PC-3 (cell line): ENCODE results near the gene ALKBH8. TPM values are rescaled to one million over a fixed set of nuclear protein-coding genes. Genes with fewer than 3 reads are reported as not detected.

Experiments used
- ATAC-seq: fragments of 200-7000 bp; cut with Tn5 transposase; 2 replicates; pipeline ENCODE4 v1.9.1; 2020; ENCODE audit warnings: mild to moderate bottlenecking, moderate library complexity
- BruUV-seq: library from RNA; stranded (reverse); fragments of 400-500 nt; replicated peaks from 2 replicates; lab custom pipeline; 2021; lab: Mats Ljungman, UMichigan
- CTCF ChIA-PET: fragments of 300-600 bp; sonication (Branson Sonifier 250); formaldehyde crosslinking; loops from one replicate; lab custom pipeline; 2022; ENCODE audit warnings: antibody characterized with exemption; lab: Charles Lee
- POLR2A ChIA-PET: fragments of 300-600 bp; sonication (Branson Sonifier 250); formaldehyde crosslinking; loops from one replicate; lab custom pipeline; 2022; ENCODE audit warnings: antibody characterized with exemption; ENCODE audit not compliant: unreplicated experiment; lab: Charles Lee
- DNase-seq: peaks from one replicate; pipeline ENCODE4 v3.0.0-alpha.2; 2015
- H2AFZ ChIP-seq: fragments of 300-600 bp; sonication (generic); 2 replicates; pipeline ENCODE4 v1.6.0; 2016; ENCODE audit warnings: antibody characterized with exemption, low read length
- H3F3A ChIP-seq: fragments of 300-600 bp; sonication (generic); one replicate; pipeline ENCODE4 v1.6.0; 2017; ENCODE audit warnings: antibody characterized with exemption, low read length, control low read depth, mild to moderate bottlenecking; ENCODE audit not compliant: unreplicated experiment
- H3K27ac ChIP-seq: fragments of 300-600 bp; sonication (generic); 2 replicates; pipeline ENCODE4 v1.5.1; 2016; ENCODE audit warnings: mild to moderate bottlenecking, low read length
- H3K27me3 ChIP-seq: fragments of 300-600 bp; sonication (generic); 2 replicates; pipeline ENCODE4 v1.6.1; 2016; ENCODE audit warnings: low read length, mixed read lengths
- H3K36me3 ChIP-seq: fragments of 300-600 bp; sonication (generic); 2 replicates; pipeline ENCODE4 v1.6.1; 2016; ENCODE audit warnings: low read depth, mixed run types, low read length, mixed read lengths
- H3K4me1 ChIP-seq: fragments of 300-600 bp; sonication (generic); 2 replicates; pipeline ENCODE4 v1.5.1; 2016; ENCODE audit warnings: low read length; ENCODE audit not compliant: insufficient read depth
- H3K4me2 ChIP-seq: fragments of 300-600 bp; sonication (generic); 2 replicates; pipeline ENCODE4 v1.6.0; 2016; ENCODE audit warnings: low read length
- H3K4me3 ChIP-seq: fragments of 300-600 bp; sonication (generic); 2 replicates; pipeline ENCODE4 v1.5.1; 2016; ENCODE audit warnings: mild to moderate bottlenecking, low read length, mixed read lengths
- H3K79me2 ChIP-seq: fragments of 300-600 bp; sonication (generic); 2 replicates; pipeline ENCODE4 v1.6.1; 2017; ENCODE audit warnings: low read length, mixed read lengths
- H3K9ac ChIP-seq: fragments of 300-600 bp; sonication (generic); 2 replicates; pipeline ENCODE4 v1.6.0; 2016; ENCODE audit warnings: mild to moderate bottlenecking, low read length
- H3K9me2 ChIP-seq: fragments of 300-600 bp; sonication (generic); replicated peaks from 2 replicates; pipeline ENCODE4 v1.6.1; 2016; ENCODE audit warnings: mixed run types, low read length, mixed read lengths
- H3K9me3 ChIP-seq: fragments of 300-600 bp; sonication (generic); 2 replicates; pipeline ENCODE4 v1.6.1; 2016; ENCODE audit warnings: low read length, mixed read lengths
- H4K20me1 ChIP-seq: fragments of 300-600 bp; sonication (generic); 2 replicates; pipeline ENCODE4 v1.6.1; 2016; ENCODE audit warnings: low read length, mixed read lengths
- CTCF ChIP-seq: fragments of 300-600 bp; sonication (generic); conservative IDR thresholded peaks from 2 replicates; pipeline ENCODE4 v1.5.1; 2017; ENCODE audit warnings: antibody characterized with exemption, low read depth, mild to moderate bottlenecking, low read length
- EZH2 ChIP-seq: fragments of 300-600 bp; sonication (generic); IDR thresholded peaks from one replicate; pipeline ENCODE4 v1.6.1; 2017; ENCODE audit warnings: antibody characterized with exemption, mild to moderate bottlenecking, low read length; ENCODE audit not compliant: unreplicated experiment
- EZH2phosphoT487 ChIP-seq: fragments of 300-600 bp; sonication (generic); IDR thresholded peaks from 2 replicates; pipeline ENCODE4 v1.6.1; 2018; ENCODE audit warnings: mild to moderate bottlenecking, antibody characterized with exemption, low read length, borderline replicate concordance
- intact Hi-C: fragments of 100-400 bp; cut with micrococcal nuclease; formaldehyde crosslinking; loops from 2 replicates; pipeline ENCODE4 v1.9.0; 2023
- total RNA-seq: library from RNA; depleted of rRNA; stranded (reverse); fragments of >200 nt; gene quantifications from 2 replicates; pipeline ENCODE4 v1.2.3, GENCODE V29; 2014

ALKBH8 gene
- total RNA-seq, 1 experiment from 2014 or later = 14.3 TPM

- Histone ChIP-seq H3K79me2 (no peaks in the 10 kb centered on the region), H3F3A (no peaks in the 10 kb centered on the region), H3K4me3 (no peak overlapping the region), H4K20me1 (no peaks in the 10 kb centered on the region), H3K36me3 (no peaks in the 10 kb centered on the region), H3K9me2 (no peaks in the 10 kb centered on the region), H3K27ac (no peak overlapping the region), H3K9me3 (no peaks in the 10 kb centered on the region), H3K9ac (no peak overlapping the region), H2AFZ (no peak overlapping the region), H3K4me2 (no peak overlapping the region), H3K4me1 (peaks cover 17% of the 10 kb centered on the region), H3K27me3 (no peaks in the 10 kb centered on the region)
- DNase-seq (no peak), ATAC-seq (no peak)
- BruUV-seq = no TSS peak
- TF ChIP-seq CTCF (no peak), EZH2phosphoT487 (no peak), EZH2 (no peak)
- ChIA-PET POLR2A (no interaction called here), CTCF (no interaction called here)
- intact Hi-C loops = no loop called here
Observed at GRCh38 chr11:107490836-107491235, 74.7 kb downstream of the ALKBH8 start.

GRCh38 chr11:107482234-107482633, 83.3 kb downstream of the ALKBH8 start:
- H3K27ac ChIP-seq = no peak overlapping the region
- H3K9ac ChIP-seq = no peak overlapping the region
- ATAC-seq (no peak), DNase-seq (no peak)
- H4K20me1 ChIP-seq = no peaks in the 10 kb centered on the region
- no peaks in the 10 kb centered on the region for H3K4me1 ChIP-seq
- intact Hi-C loops = no loop called here
- POLR2A ChIA-PET = no interaction called here
- peaks cover 14% of the 10 kb centered on the region; the same call in 1 of the 2 replicates for H3K27me3 ChIP-seq
- TF ChIP-seq EZH2 = no peak
- TF ChIP-seq EZH2phosphoT487 = no peak
- TF ChIP-seq CTCF = no peak
- H3K9me2 ChIP-seq = no peaks in the 10 kb centered on the region
- no peak overlapping the region for H2AFZ ChIP-seq
- CTCF ChIA-PET = no interaction called here
- no TSS peak for BruUV-seq
- H3K79me2 ChIP-seq = no peaks in the 10 kb centered on the region
- H3K4me2 ChIP-seq = no peak overlapping the region
- no peaks in the 10 kb centered on the region for H3F3A ChIP-seq
- H3K4me3 ChIP-seq = no peak overlapping the region
- H3K9me3 ChIP-seq = no peaks in the 10 kb centered on the region
- H3K36me3 ChIP-seq = no peaks in the 10 kb centered on the region

DNA sequence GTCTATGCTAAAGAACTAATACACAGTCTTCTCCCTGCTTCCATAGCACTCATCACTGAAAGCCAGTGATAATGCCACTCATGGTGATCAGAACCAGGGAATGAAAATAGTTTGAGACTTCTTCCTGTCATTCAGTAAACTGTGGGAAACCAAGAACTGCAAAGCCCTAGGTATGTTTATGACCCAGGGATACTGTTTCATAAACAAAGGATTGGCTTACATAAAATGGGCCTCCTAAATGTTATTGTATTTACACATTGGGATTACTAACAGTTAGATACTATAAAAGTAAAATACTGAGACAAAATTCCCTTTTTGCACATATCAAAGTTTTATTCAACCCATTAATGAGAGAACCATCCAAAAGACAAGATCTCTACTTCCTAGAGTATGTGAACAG, 86.6 kb downstream of the ALKBH8 start:
- no peak overlapping the region for H2AFZ ChIP-seq
- ATAC-seq (peak; percentile 83), DNase-seq (no peak)
- H3K9me3 ChIP-seq = no peaks in the 10 kb centered on the region
- H4K20me1 ChIP-seq = no peaks in the 10 kb centered on the region
- no peaks in the 10 kb centered on the region for H3K4me1 ChIP-seq
- POLR2A ChIA-PET = interaction anchor here (0.6 kb wide), 1 partner anchor 95 kb away, joined by 3 read pairs; no protein-coding TSS in a partner anchor
- H3K4me2 ChIP-seq = no peak overlapping the region
- H3K36me3 ChIP-seq = no peaks in the 10 kb centered on the region
- H3K4me3 ChIP-seq = no peak overlapping the region
- CTCF ChIA-PET = no interaction called here
- H3K27me3 ChIP-seq = peaks cover 30% of the 10 kb centered on the region
- no peaks in the 10 kb centered on the region for H3K9me2 ChIP-seq
- no peaks in the 10 kb centered on the region for H3F3A ChIP-seq
- TF ChIP-seq EZH2 (no peak), CTCF (no peak), EZH2phosphoT487 (no peak)
- intact Hi-C loops = no loop called here
- no peak overlapping the region for H3K9ac ChIP-seq
- no peak overlapping the region for H3K27ac ChIP-seq
- H3K79me2 ChIP-seq = no peaks in the 10 kb centered on the region
- no TSS peak for BruUV-seq
